ENCODE data around the gene C11orf68. TPM values are rescaled to one million over a fixed set of nuclear protein-coding genes. Genes with fewer than 3 reads are reported as not detected.
A peak's percentile ranks its signal among the peaks of the same experiment; 100 is the strongest.

C11orf68 gene
- total and polyA plus RNA-seq, 10 of the 15 experiments (the other 5 are each of a cell fraction or from before 2014, with no cell fraction given), result 3.0 to 25.4 (median 16.7) TPM

DNA sequence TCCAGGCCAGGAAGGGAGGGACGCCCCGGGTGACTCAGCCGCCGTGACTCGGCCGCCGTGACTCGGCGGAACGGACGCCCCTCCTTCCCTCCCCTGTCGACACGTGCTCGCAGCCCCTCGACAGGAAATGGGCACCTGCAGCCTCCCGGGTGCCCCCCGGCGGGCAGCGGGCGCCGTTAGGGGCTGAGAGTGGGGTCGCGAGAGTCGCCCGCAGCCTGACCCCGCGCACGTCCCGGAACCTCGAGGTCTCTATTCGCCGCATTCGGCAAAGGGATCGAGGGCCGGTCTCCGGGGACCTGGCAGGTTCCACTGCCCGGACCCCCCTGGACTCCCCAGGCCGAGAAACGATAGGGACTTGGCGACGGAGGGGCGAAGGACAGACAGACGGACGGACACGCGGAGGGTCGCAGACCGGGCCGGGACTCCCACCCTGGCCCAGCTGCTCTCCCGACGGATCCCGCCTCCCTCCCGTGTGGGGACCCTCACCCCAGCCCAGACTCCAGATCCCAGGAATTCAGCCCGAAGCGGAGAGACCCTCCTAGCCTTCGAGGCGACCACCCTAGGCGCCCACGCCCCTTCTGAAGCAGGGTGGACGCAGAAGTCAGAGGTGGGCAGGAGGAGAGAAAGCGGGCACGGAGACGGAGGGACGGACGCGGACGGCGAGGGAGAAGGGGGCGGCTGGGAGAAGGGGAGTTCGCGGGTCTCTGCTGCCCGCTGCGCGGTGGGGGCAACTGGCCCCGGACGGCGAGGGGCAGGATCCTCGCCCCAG is 19.3 kb downstream of the C11orf68 start (continued):
- TF ChIP-seq, protein P1, sequence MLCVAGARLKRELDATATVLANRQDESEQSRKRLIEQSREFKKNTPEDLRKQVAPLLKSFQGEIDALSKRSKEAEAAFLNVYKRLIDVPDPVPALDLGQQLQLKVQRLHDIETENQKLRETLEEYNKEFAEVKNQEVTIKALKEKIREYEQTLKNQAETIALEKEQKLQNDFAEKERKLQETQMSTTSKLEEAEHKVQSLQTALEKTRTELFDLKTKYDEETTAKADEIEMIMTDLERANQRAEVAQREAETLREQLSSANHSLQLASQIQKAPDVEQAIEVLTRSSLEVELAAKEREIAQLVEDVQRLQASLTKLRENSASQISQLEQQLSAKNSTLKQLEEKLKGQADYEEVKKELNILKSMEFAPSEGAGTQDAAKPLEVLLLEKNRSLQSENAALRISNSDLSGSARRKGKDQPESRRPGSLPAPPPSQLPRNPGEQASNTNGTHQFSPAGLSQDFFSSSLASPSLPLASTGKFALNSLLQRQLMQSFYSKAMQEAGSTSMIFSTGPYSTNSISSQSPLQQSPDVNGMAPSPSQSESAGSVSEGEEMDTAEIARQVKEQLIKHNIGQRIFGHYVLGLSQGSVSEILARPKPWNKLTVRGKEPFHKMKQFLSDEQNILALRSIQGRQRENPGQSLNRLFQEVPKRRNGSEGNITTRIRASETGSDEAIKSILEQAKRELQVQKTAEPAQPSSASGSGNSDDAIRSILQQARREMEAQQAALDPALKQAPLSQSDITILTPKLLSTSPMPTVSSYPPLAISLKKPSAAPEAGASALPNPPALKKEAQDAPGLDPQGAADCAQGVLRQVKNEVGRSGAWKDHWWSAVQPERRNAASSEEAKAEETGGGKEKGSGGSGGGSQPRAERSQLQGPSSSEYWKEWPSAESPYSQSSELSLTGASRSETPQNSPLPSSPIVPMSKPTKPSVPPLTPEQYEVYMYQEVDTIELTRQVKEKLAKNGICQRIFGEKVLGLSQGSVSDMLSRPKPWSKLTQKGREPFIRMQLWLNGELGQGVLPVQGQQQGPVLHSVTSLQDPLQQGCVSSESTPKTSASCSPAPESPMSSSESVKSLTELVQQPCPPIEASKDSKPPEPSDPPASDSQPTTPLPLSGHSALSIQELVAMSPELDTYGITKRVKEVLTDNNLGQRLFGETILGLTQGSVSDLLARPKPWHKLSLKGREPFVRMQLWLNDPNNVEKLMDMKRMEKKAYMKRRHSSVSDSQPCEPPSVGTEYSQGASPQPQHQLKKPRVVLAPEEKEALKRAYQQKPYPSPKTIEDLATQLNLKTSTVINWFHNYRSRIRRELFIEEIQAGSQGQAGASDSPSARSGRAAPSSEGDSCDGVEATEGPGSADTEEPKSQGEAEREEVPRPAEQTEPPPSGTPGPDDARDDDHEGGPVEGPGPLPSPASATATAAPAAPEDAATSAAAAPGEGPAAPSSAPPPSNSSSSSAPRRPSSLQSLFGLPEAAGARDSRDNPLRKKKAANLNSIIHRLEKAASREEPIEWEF (IDR thresholded peaks at IDR 0.05; ENCODE audit: insufficient replicate concordance, low read depth, low read length), result no peak
- TF ChIP-seq TARDBP (IDR thresholded peaks at IDR 0.05; ENCODE audit: borderline replicate concordance), result 0 out of 2 replicates have a peak, but pooled peaks have one; percentile 44

DNA sequence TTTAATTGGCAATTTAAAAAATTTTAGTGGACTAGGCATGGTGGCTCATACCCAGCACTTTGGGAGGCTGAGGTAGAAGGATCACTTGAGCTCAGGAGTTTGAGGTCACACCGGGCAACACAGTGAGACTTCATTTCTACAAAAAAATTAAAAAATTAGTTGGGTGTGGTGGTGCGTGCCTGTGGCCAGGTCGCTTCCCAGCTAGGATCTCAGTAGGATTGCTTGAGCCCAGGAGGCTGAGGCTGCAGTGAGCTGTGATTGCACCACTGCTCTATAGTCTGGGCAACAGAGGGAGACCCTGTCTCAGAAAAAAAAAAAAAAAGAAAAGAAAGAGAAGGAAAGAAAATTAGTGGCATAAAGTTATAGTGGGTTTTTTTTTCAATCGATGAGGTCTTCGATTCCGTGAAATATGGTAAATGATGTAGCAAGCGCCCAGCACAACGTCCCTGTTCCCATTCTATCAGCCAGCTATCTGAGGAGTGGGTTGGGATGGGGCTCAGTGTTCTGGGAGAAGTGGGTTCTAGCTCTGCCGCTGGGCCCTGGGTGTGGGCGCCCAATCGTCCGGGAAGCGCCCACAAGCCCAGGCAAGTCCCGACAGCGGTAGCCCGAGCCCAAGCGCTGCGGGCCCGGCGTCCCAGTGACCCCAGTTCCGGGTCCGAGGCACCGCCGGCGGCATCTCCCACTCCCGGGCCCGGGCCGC is 20.1 kb downstream of the C11orf68 start:
- 21% methylated on average over 27 of the region's 28 CpGs for WGBS (ENCODE audit: insufficient coverage, insufficient replicate concordance, low lambda C conversion rate, missing lambda C conversion rate)
- no peak for FAIRE-seq
- TF ChIP-seq, protein P2, sequence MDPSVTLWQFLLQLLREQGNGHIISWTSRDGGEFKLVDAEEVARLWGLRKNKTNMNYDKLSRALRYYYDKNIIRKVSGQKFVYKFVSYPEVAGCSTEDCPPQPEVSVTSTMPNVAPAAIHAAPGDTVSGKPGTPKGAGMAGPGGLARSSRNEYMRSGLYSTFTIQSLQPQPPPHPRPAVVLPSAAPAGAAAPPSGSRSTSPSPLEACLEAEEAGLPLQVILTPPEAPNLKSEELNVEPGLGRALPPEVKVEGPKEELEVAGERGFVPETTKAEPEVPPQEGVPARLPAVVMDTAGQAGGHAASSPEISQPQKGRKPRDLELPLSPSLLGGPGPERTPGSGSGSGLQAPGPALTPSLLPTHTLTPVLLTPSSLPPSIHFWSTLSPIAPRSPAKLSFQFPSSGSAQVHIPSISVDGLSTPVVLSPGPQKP (IDR thresholded peaks at IDR 0.05; ENCODE audit: low read depth, low read length), result no peak
- TF ChIP-seq POLR2A (IDR thresholded peaks at IDR 0.05; ENCODE audit: low read depth, low read length), result peak; percentile 48; the same call in 1 of the 2 replicates
- TF ChIP-seq EED (IDR thresholded peaks at IDR 0.05; ENCODE audit: low read depth), result no peak
- 0 out of 2 replicates have a peak, but pooled peaks have one; percentile 25 for TF ChIP-seq NBN (IDR thresholded peaks at IDR 0.05)
- TF ChIP-seq, protein P3, sequence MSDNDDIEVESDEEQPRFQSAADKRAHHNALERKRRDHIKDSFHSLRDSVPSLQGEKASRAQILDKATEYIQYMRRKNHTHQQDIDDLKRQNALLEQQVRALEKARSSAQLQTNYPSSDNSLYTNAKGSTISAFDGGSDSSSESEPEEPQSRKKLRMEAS (IDR thresholded peaks at IDR 0.05; ENCODE audit: low read depth, low read length), result no peak
- TF ChIP-seq GATAD2B (conservative IDR thresholded peaks at IDR 0.05; ENCODE audit: low read depth), result no peak
- TF ChIP-seq MYC (IDR thresholded peaks at IDR 0.05; ENCODE audit: insufficient read depth, insufficient read length, insufficient replicate concordance, low read length, severe bottlenecking), result no peak
- 0 out of 3 replicates have a peak, but pooled peaks have one; percentile 9 for TF ChIP-seq POU2F2 (IDR thresholded peaks at IDR 0.05; ENCODE audit: borderline replicate concordance, low read depth, low read length)
- no peak for TF ChIP-seq NR2C1 (IDR thresholded peaks at IDR 0.05)

More for the DNA sequence above, 20.1 kb downstream of the C11orf68 start:
- H3K9ac ChIP-seq (ENCODE audit: control insufficient read depth, insufficient read depth, low read length), result peak overlapping the region; percentile 3
- H3K27me3 ChIP-seq (replicated peaks in 1 of 2; ENCODE audit: control insufficient read depth in 2 of 2, insufficient read depth in 2 of 2, low read length in 1 of 2), result no peaks in the 10 kb centered on the region; a peak in 1 of 4 replicates
- ATAC-seq (no peak), DNase-seq (ENCODE audit: low read depth, low spot score) (no peak)
- BruUV-seq (replicated peaks), result no TSS peak
- ChIA-PET POLR2A (interaction anchor here (0.5 to 3.6 kb wide), 9 partner anchors 10 to 238 kb away, joined by 4 to 62 read pairs (median 6); partner anchors contain the start of genes CCDC85B, FIBP and MUS81), SMC1A (ENCODE audit: uncharacterized antibody, unreplicated experiment) (interaction anchor here (0.9 to 5.6 kb wide), 9 partner anchors 7 to 186 kb away, joined by 3 to 47 read pairs (median 3); partner anchors contain the start of genes CCDC85B, FIBP and KAT5), RAD21 (ENCODE audit: unreplicated experiment) (interaction anchor here (0.8 to 1.8 kb wide), 7 partner anchors 10 to 119 kb away, joined by 3 to 20 read pairs (median 5); partner anchors contain the start of genes AP5B1, CCDC85B, FIBP and MUS81), CTCF (interaction anchor here (0.9 to 6.5 kb wide), 6 partner anchors 9 to 146 kb away, joined by 4 to 67 read pairs (median 9); partner anchors contain the start of genes CCDC85B, FIBP and MUS81)
- peak overlapping the region; percentile 58 for H2AFZ ChIP-seq (ENCODE audit: control insufficient read depth, low read depth, low read length)
- H3K9me3 ChIP-seq (replicated peaks; ENCODE audit: control insufficient read depth, insufficient read depth, low read length), result no peaks in the 10 kb centered on the region
- no peaks in the 10 kb centered on the region for H3K36me3 ChIP-seq (ENCODE audit: control insufficient read depth in 2 of 2, insufficient read depth in 2 of 2, low read length in 1 of 2)
- H3K79me2 ChIP-seq (ENCODE audit: control insufficient read depth, insufficient read depth, low read length), result peaks cover 15% of the 10 kb centered on the region
- in situ Hi-C loops (cut with MboI), result no loop called here
- intact Hi-C loops (cut with micrococcal nuclease; ENCODE audit: unreplicated experiment), result loop anchor here (10.0 kb wide), 1 partner anchor 236 kb away; no protein-coding TSS in a partner anchor
- no peak overlapping the region for H3K27ac ChIP-seq (ENCODE audit: control insufficient read depth, insufficient read depth)
- H3K4me3 ChIP-seq, result peak overlapping the region; percentile 84
- H3K4me1 ChIP-seq (ENCODE audit: control insufficient read depth, insufficient read depth, low read length), result peaks cover 12% of the 10 kb centered on the region; the same call in 1 of the 2 replicates
- no peaks in the 10 kb centered on the region for H4K20me1 ChIP-seq (ENCODE audit: control insufficient read depth, insufficient read depth)
- peak overlapping the region; percentile 86 for H3K4me2 ChIP-seq (ENCODE audit: control insufficient read depth, insufficient read depth)

Measured in GM12878 (cell line).